GM12865 (cell line): ENCODE measurements around the gene DNAH1.

Source experiments
- DNase-seq: peaks from one replicate; pipeline ENCODE4 v3.0.0; 2010; ENCODE audit warnings: low read depth
- H3K4me3 ChIP-seq: 2 replicates; pipeline ENCODE4 v1.5.1; 2011; ENCODE audit warnings: mild to moderate bottlenecking, low read depth, low read length, control low read depth
- TF ChIP-seq, protein P1 (sequence below): IDR thresholded peaks from 2 replicates; pipeline ENCODE4 v1.5.1; 2011; ENCODE audit warnings: low read length, control low read depth, low read depth, inconsistent platforms; ENCODE audit not compliant: insufficient read depth; ENCODE audit errors: missing control alignments

DNAH1 gene

DNA sequence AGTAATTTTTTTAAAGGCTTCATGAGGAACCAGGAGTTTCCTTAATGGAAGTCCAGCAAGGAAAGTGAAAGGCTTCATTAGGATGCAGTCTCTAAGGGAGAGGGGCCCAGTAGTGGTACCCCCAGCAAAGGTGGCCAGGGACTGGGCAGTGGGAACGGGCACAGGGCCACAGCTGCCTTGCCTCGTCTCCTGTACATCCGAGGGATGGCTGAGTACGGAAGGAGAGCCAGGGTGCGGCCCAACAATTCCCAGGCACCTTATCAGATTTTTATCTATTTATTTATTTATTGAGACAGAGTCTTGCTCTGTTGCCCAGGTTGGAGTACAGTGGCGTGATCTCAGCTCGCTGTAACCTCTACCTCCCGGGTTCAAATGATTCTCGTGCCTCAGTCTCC lies 114.3 kb downstream of the DNAH1 start:
- H3K4me3 ChIP-seq: no peak overlapping the region
- TF ChIP-seq, protein P1, sequence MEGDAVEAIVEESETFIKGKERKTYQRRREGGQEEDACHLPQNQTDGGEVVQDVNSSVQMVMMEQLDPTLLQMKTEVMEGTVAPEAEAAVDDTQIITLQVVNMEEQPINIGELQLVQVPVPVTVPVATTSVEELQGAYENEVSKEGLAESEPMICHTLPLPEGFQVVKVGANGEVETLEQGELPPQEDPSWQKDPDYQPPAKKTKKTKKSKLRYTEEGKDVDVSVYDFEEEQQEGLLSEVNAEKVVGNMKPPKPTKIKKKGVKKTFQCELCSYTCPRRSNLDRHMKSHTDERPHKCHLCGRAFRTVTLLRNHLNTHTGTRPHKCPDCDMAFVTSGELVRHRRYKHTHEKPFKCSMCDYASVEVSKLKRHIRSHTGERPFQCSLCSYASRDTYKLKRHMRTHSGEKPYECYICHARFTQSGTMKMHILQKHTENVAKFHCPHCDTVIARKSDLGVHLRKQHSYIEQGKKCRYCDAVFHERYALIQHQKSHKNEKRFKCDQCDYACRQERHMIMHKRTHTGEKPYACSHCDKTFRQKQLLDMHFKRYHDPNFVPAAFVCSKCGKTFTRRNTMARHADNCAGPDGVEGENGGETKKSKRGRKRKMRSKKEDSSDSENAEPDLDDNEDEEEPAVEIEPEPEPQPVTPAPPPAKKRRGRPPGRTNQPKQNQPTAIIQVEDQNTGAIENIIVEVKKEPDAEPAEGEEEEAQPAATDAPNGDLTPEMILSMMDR: no peak
- no peak for DNase-seq

- no peak overlapping the region for H3K4me3 ChIP-seq
- TF ChIP-seq, protein P1: no peak
- DNase-seq: no peak
These were observed 115.5 kb downstream of the DNAH1 start for GRCh38 chr3:52431459-52432223.

GRCh38 chr3:52432225-52432624 lies 116.1 kb downstream of the DNAH1 start:
- H3K4me3 ChIP-seq: no peak overlapping the region
- TF ChIP-seq, protein P1: no peak
- DNase-seq: no peak

DNA sequence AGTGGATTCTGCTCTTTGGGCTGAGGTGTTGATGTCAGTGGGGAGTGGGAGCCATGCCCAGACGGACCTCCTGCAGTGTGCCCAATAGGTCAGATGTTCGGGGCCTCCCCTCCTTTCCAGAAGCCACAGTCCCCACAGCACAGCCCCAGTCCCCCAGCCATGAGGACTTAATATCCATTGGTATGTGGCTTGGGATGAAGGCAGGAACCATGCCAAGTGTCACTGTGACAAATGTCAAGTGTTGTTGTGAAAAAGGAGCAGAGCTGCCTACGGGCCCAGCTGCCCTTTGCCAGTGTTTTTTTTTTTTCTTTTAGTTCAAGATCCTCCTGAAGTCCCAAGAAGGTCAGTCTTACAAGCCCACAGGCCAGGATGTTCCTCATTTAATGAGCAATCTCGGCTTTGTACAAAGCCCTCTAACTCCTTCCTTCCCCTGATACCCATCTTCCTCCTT lies 116.6 kb downstream of the DNAH1 start:
- TF ChIP-seq, protein P1: no peak
- no peak for DNase-seq
- H3K4me3 ChIP-seq: no peak overlapping the region

GRCh38 chr3:52433328-52433995 lies 117.3 kb downstream of the DNAH1 start:
- H3K4me3 ChIP-seq: no peak overlapping the region
- TF ChIP-seq, protein P1: no peak
- DNase-seq: no peak

DNA sequence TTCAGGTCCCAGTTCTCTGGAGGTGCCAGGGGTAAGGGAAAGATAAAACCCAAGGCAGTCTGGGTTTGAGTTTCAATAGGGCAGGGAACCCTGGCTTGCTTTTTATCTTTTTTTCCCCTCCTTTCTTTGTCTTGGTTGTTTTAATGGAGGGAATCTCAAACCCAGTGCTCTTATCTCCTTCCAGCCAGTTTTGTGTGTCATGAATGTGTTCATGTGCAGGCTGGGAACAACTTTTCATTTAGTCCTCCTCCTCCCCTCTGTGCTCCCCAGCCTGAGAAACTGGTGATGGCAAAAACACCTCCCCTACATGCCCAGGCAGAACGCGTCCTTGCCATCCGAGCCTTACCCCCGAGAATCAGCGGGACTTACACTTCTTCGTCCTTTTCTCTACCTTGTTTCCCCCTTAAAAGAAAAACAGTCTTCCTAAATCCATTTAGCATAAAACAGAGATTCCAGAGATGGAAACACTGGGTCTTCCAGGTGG lies 117.9 kb downstream of the DNAH1 start:
- H3K4me3 ChIP-seq: no peak overlapping the region
- DNase-seq: no peak
- TF ChIP-seq, protein P1: no peak
